K562 (cell line): Measurements from ENCODE around the gene MDP1. TPM values are rescaled to one million over a fixed set of nuclear protein-coding genes. Genes with fewer than 3 reads are reported as not detected.

Experiments used
- ATAC-seq: fragments of 200-7000 bp; cut with Tn5 transposase; 3 replicates; pipeline ENCODE4 v1.9.1; 2020; ENCODE audit warnings: moderate library complexity
- BruUV-seq: library from RNA; stranded (reverse); fragments of 400-500 nt; replicated peaks from 2 replicates; lab custom pipeline; 2021; lab: Mats Ljungman, UMichigan
- CTCF ChIA-PET: fragments of 300-600 bp; formaldehyde crosslinking; extraction: SDS; loops from one replicate; lab custom pipeline; 2021; ENCODE audit warnings: low intra/inter-chr PET ratio; lab: Yijun Ruan, JAX
- POLR2A ChIA-PET: fragments of 300-600, 350-650 bp; sonication (Branson Sonifier 250); formaldehyde crosslinking; extraction: SDS; loops from one replicate; lab custom pipeline; 2021; ENCODE audit warnings: antibody characterized with exemption, inconsistent platforms; lab: Yijun Ruan, JAX
- DNase-seq, 4 experiments: peaks; one replicate each; pipeline versions ENCODE4 v3.0.0 to v3.0.0-alpha.2; 2011 to 2018; ENCODE audit warnings: low spot score in 3 of 4, mixed read lengths in 3 of 4; ENCODE audit errors: extremely low read depth in 1 of 4
- FAIRE-seq: peaks from 2 replicates; lab custom pipeline; 2011; peaks lifted over from hg19 to GRCh38; lab: Jason Lieb, UNC
- H2AFZ ChIP-seq: 2 replicates; pipeline ENCODE4 v1.6.0; 2011; ENCODE audit warnings: low read depth, low read length, control low read depth, inconsistent platforms
- H3K27ac ChIP-seq: fragments of 200-600 bp; 3 replicates; pipeline ENCODE4 v1.8.0; 2011; ENCODE audit warnings: low read depth, mild to moderate bottlenecking, control low read depth, inconsistent platforms, low read length, moderate library complexity, mixed read lengths; ENCODE audit errors: extremely low read depth
- H3K27me3 ChIP-seq, 2 experiments: fragments of 300-600 bp in 1 of 2; 2 replicates in 1 of 2; 3 replicates in 1 of 2; pipeline versions ENCODE4 v1.6.0 to v1.8.0; 2011; ENCODE audit warnings: inconsistent platforms in 2 of 2, low read length in 2 of 2, mild to moderate bottlenecking in 1 of 2, mixed read lengths in 1 of 2, moderate library complexity in 1 of 2; ENCODE audit not compliant: control insufficient read depth in 2 of 2, insufficient read depth in 2 of 2
- H3K36me3 ChIP-seq: fragments of 300-600 bp; 3 replicates; pipeline ENCODE4 v1.8.0; 2011; ENCODE audit warnings: mild to moderate bottlenecking, low read length, inconsistent platforms; ENCODE audit not compliant: control insufficient read depth, insufficient read depth
- H3K4me1 ChIP-seq, 2 experiments: fragments of 200-600 bp in 1 of 2; replicated peaks in 1 of 2; 2 replicates in 1 of 2; 3 replicates in 1 of 2; pipeline versions ENCODE4 v1.5.1 to v1.8.0; 2011; ENCODE audit warnings: inconsistent platforms in 2 of 2, low read length in 2 of 2, mild to moderate bottlenecking in 1 of 2, mixed read lengths in 1 of 2, moderate library complexity in 1 of 2; ENCODE audit not compliant: control insufficient read depth in 2 of 2, insufficient read depth in 2 of 2
- H3K4me2 ChIP-seq: 2 replicates; pipeline ENCODE4 v1.6.1; 2011; ENCODE audit warnings: low read length, control low read depth, inconsistent platforms, mixed read lengths; ENCODE audit not compliant: insufficient read depth
- H3K4me3 ChIP-seq: fragments of 200-600 bp; sonication (generic), shearing (Covaris generic); 2 replicates; pipeline ENCODE4 v1.5.1; 2016; ENCODE audit warnings: control low read depth, inconsistent platforms
- H3K79me2 ChIP-seq: fragments of 200-600 bp; 3 replicates; pipeline ENCODE4 v1.8.0; 2011; ENCODE audit warnings: low read length, inconsistent platforms; ENCODE audit not compliant: control insufficient read depth, insufficient read depth
- H3K9ac ChIP-seq, 2 experiments: 2 replicates each; pipeline versions ENCODE4 v1.6.0 to v1.6.1; 2011; ENCODE audit warnings: low read depth in 2 of 2, low read length in 2 of 2, control low read depth in 1 of 2, inconsistent platforms in 1 of 2, mild to moderate bottlenecking in 1 of 2, mixed read lengths in 1 of 2; ENCODE audit not compliant: insufficient read depth in 1 of 2
- H3K9me1 ChIP-seq: one replicate; pipeline ENCODE4 v1.6.0; 2011; ENCODE audit warnings: inconsistent platforms, mild to moderate bottlenecking, low read length, moderate library complexity; ENCODE audit not compliant: control insufficient read depth, insufficient read depth
- H3K9me3 ChIP-seq: replicated peaks from 2 replicates; pipeline ENCODE4 v1.5.1; 2011; ENCODE audit warnings: low read depth, low read length, inconsistent platforms; ENCODE audit not compliant: control insufficient read depth, insufficient read depth
- H4K20me1 ChIP-seq: replicated peaks from 2 replicates; pipeline ENCODE4 v1.6.1; 2011; ENCODE audit warnings: low read length, inconsistent platforms, mixed read lengths; ENCODE audit not compliant: control insufficient read depth, insufficient read depth
- C11orf30 ChIP-seq: fragments of 450-650 bp; IDR thresholded peaks from 2 replicates; pipeline ENCODE4 v1.6.1; 2016; ENCODE audit warnings: low read depth, mild to moderate bottlenecking
- CBX3 ChIP-seq, 2 experiments: IDR thresholded peaks; 1 replicate in 1 of 2; 2 replicates in 1 of 2; pipeline ENCODE4 v1.6.1; 2012; ENCODE audit warnings: inconsistent platforms in 2 of 2, low read length in 2 of 2, borderline replicate concordance in 1 of 2, control low read depth in 1 of 2
- ELF4 ChIP-seq: fragments of 450-650 bp; formaldehyde crosslinking; IDR thresholded peaks from 2 replicates; pipeline ENCODE4 v1.4.0; 2022; ENCODE audit warnings: missing genetic modification characterization
- FOXJ3 ChIP-seq: sonication (generic); formaldehyde crosslinking; IDR thresholded peaks from 2 replicates; pipeline ENCODE4 v1.4.0; 2020; ENCODE audit warnings: mild to moderate bottlenecking, missing genetic modification reagents
- FOXK2 ChIP-seq, 2 experiments: fragments of 450-650 bp; IDR thresholded peaks in 1 of 2; conservative IDR thresholded peaks in 1 of 2; 2 replicates each; pipeline ENCODE4 v1.6.1; 2016; ENCODE audit warnings: low read depth in 2 of 2, mild to moderate bottlenecking in 1 of 2
- MXI1 ChIP-seq: IDR thresholded peaks from 2 replicates; pipeline ENCODE4 v1.6.1; 2011; ENCODE audit warnings: low read depth, mild to moderate bottlenecking, improper control_type of control experiment, low read length
- NBN ChIP-seq: fragments of 450-650 bp; IDR thresholded peaks from 2 replicates; pipeline ENCODE4 v1.6.1; 2016; ENCODE audit warnings: low read depth, mild to moderate bottlenecking
- NCOA1 ChIP-seq: fragments of 450-650 bp; IDR thresholded peaks from 2 replicates; pipeline ENCODE4 v1.6.1; 2016; ENCODE audit warnings: low read depth
- RFX1 ChIP-seq: fragments of 450-650 bp; IDR thresholded peaks from 2 replicates; pipeline ENCODE4 v1.6.1; 2016; ENCODE audit warnings: mild to moderate bottlenecking, moderate library complexity
- SMARCB1 ChIP-seq: IDR thresholded peaks from 2 replicates; pipeline ENCODE4 v1.6.1; 2011; ENCODE audit warnings: improper control_type of control experiment, low read depth; ENCODE audit not compliant: insufficient read length
- STAG1 ChIP-seq: sonication (generic); formaldehyde crosslinking; IDR thresholded peaks from 2 replicates; pipeline ENCODE4 v1.5.0; 2020; ENCODE audit warnings: missing genetic modification reagents, borderline replicate concordance
- TCF7 ChIP-seq: sonication (generic); IDR thresholded peaks from 2 replicates; pipeline ENCODE4 v1.6.1; 2016; ENCODE audit warnings: antibody characterized with exemption, borderline replicate concordance
- ZNF134 ChIP-seq: fragments of 250-450 bp; sonication (Bioruptor Pico); conservative IDR thresholded peaks from 2 replicates; pipeline ENCODE4 v1.4.0; 2020
- WGBS: fragments of 100-300 bp; shearing (Covaris generic); methylation state at CpG from one replicate; pipeline ENCODE4 v1.1.6; 2016; ENCODE audit warnings: low coverage, mixed read lengths; ENCODE audit not compliant: insufficient coverage; ENCODE audit errors: missing lambda C conversion rate; 5-methylcytosine and 5-hydroxymethylcytosine counted together
- in situ Hi-C: fragments of 300-500 bp; cut with MboI; formaldehyde crosslinking; loops from 4 replicates; pipeline ENCODE4 v1.15.0; 2018; ENCODE audit warnings: inconsistent platforms, mixed read lengths
- intact Hi-C: fragments of 100-400 bp; cut with micrococcal nuclease; formaldehyde crosslinking; loops from 2 replicates; pipeline ENCODE4 v1.14.2; 2022
- polyA plus RNA-seq, 8 experiments: library from polyadenylated mRNA; depleted of rRNA in 4 of 8; stranded (reverse) in 5 of 8; unstranded in 3 of 8; fragments of >200 nt; fragmentation: Nextera tagmentation in 2 of 8; fragmentation: Illumina TruSeq in 1 of 8; extraction: Ambion mirVana in 2 of 8; extraction: Trizol in 1 of 8; gene quantifications; 2 replicates each; pipeline versions ENCODE4 v1.2.1 to v1.2.3, GENCODE V29; 2011 to 2014; ENCODE audit warnings: inconsistent platforms in 1 of 8, missing spikeins in 1 of 8
- total RNA-seq, 7 experiments: library from RNA; depleted of rRNA in 6 of 7; stranded (reverse); fragments of >200 nt in 6 of 7; fragmentation: Illumina TruSeq in 2 of 7; extraction: Trizol in 2 of 7; gene quantifications; 2 replicates each; pipeline versions ENCODE4 v1.2.1 to v1.2.3, GENCODE V29; 2011 to 2021; ENCODE audit warnings: low replicate concordance in 1 of 7
- TF ChIP-seq, protein P1 (sequence below): fragments of 450-650 bp; formaldehyde crosslinking; IDR thresholded peaks from 2 replicates; pipeline ENCODE4 v1.4.0; 2020; ENCODE audit warnings: mild to moderate bottlenecking
- TF ChIP-seq, protein P2 (sequence below): conservative IDR thresholded peaks from 2 replicates; pipeline ENCODE4 v1.6.1; 2011; ENCODE audit warnings: low read depth, mild to moderate bottlenecking, low read length; ENCODE audit not compliant: control insufficient read depth
- TF ChIP-seq, protein P3 (sequence below): sonication (generic); formaldehyde crosslinking; IDR thresholded peaks from 2 replicates; pipeline ENCODE4 v1.8.0; 2022; ENCODE audit warnings: mild to moderate bottlenecking, low read depth, missing genetic modification reagents
- TF ChIP-seq, protein P4 (sequence below): fragments of 450-650 bp; IDR thresholded peaks from 2 replicates; pipeline ENCODE4 v1.6.1; 2017; ENCODE audit warnings: antibody characterized with exemption

The MDP1 gene
- total and polyA plus RNA-seq, 9 of the 15 experiments (the other 6 are each of a cell fraction or from before 2014, with no cell fraction given) = 2.7 to 29.6 (median 11.0) TPM

DNA sequence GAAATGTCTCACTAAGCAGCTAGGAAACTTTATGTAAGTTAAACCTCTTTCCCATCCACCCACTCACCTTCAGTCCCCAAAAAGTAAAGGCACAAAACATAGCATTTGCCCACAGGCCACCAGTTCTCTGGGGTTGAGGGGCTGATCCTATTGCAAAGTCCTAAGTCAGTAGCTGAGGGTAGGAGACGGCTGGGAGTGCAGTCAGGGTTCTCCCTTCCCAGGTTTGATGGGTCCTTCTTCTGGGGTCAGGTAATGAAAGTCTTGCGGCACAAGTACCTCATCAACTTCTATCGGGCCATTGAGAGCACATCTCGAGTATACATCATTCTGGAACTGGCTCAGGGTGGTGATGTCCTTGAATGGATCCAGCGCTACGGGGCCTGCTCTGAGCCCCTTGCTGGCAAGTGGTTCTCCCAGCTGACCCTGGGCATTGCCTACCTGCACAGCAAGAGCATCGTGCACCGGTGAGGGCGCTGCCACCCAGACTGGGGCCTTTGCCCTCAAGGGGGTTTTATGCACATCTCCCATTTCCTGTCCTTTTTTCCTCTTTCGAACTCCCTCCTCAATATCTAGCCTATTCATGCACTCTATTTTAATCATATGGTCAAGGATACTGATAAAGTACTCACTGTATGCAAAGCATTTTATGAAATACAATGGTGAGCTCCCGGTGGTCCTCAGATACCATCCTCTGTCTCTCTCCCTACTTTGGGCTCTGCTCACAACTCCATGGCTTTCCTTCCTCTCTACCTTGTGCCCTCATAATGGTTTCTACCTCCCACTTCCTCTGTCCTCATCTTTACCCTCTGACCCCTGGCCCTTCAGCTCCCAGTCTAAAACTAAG is 9.4 kb downstream of the MDP1 start:
- Histone ChIP-seq H2AFZ (no peak overlapping the region), H3K9me1 (no peaks in the 10 kb centered on the region), H3K79me2 (0 out of 3 replicates have a peak, but pooled peaks cover 3% of the 10 kb centered on the region), H3K9me3 (no peaks in the 10 kb centered on the region), H3K36me3 (peaks cover 62% of the 10 kb centered on the region; the same call in 2 of the 3 replicates), H3K4me1 (peaks cover 8 to 13% of the 10 kb centered on the region in 2 experiments; a peak in 4 of 5 replicates), H3K9ac (no peak overlapping the region), H3K27ac (no peak overlapping the region), H3K27me3 (no peaks in the 10 kb centered on the region), H3K4me3 (no peak overlapping the region), H4K20me1 (no peaks in the 10 kb centered on the region; the same call in 1 of the 2 replicates), H3K4me2 (no peak overlapping the region)
- POLR2A ChIA-PET = interaction anchor here (0.8 to 4.0 kb wide), 4 partner anchors 11 to 101 kb away, joined by 3 to 19 read pairs (median 4); partner anchors contain the start of genes CIDEB and TM9SF1
- CTCF ChIA-PET = no interaction called here
- FAIRE-seq (no peak), ATAC-seq (no peak), DNase-seq (no peak)
- intact Hi-C loops (no loop called here), in situ Hi-C loops (no loop called here)
- 98% methylated on average over 10 of the region's 11 CpGs for WGBS
- no TSS peak for BruUV-seq
- no peak for TF ChIP-seq NBN
- no peak for TF ChIP-seq STAG1
- no peak for TF ChIP-seq RFX1
- TF ChIP-seq ZNF134 (CRISPR knock-in tag) = no peak
- TF ChIP-seq, protein P1, sequence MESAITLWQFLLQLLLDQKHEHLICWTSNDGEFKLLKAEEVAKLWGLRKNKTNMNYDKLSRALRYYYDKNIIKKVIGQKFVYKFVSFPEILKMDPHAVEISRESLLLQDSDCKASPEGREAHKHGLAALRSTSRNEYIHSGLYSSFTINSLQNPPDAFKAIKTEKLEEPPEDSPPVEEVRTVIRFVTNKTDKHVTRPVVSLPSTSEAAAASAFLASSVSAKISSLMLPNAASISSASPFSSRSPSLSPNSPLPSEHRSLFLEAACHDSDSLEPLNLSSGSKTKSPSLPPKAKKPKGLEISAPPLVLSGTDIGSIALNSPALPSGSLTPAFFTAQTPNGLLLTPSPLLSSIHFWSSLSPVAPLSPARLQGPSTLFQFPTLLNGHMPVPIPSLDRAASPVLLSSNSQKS (CRISPR knock-in tag) = no peak
- TF ChIP-seq TCF7 = no peak
- TF ChIP-seq FOXK2 (conservative IDR thresholded peaks at IDR 0.05 in 1 of 2, IDR thresholded peaks at IDR 0.05 in 1 of 2; ENCODE audit: low read depth in 2 of 2) = no peak
- TF ChIP-seq, protein P2, sequence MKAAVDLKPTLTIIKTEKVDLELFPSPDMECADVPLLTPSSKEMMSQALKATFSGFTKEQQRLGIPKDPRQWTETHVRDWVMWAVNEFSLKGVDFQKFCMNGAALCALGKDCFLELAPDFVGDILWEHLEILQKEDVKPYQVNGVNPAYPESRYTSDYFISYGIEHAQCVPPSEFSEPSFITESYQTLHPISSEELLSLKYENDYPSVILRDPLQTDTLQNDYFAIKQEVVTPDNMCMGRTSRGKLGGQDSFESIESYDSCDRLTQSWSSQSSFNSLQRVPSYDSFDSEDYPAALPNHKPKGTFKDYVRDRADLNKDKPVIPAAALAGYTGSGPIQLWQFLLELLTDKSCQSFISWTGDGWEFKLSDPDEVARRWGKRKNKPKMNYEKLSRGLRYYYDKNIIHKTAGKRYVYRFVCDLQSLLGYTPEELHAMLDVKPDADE = no peak
- no peak for TF ChIP-seq CBX3 (IDR thresholded peaks at IDR 0.05; ENCODE audit: borderline replicate concordance in 1 of 2, low read length in 2 of 2)
- no peak for TF ChIP-seq MXI1
- no peak for TF ChIP-seq ELF4
- TF ChIP-seq, protein P3, sequence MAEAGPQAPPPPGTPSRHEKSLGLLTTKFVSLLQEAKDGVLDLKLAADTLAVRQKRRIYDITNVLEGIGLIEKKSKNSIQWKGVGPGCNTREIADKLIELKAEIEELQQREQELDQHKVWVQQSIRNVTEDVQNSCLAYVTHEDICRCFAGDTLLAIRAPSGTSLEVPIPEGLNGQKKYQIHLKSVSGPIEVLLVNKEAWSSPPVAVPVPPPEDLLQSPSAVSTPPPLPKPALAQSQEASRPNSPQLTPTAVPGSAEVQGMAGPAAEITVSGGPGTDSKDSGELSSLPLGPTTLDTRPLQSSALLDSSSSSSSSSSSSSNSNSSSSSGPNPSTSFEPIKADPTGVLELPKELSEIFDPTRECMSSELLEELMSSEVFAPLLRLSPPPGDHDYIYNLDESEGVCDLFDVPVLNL = no peak
- no peak for TF ChIP-seq SMARCB1
- TF ChIP-seq C11orf30 = no peak
- TF ChIP-seq FOXJ3 = no peak
- TF ChIP-seq, protein P4, sequence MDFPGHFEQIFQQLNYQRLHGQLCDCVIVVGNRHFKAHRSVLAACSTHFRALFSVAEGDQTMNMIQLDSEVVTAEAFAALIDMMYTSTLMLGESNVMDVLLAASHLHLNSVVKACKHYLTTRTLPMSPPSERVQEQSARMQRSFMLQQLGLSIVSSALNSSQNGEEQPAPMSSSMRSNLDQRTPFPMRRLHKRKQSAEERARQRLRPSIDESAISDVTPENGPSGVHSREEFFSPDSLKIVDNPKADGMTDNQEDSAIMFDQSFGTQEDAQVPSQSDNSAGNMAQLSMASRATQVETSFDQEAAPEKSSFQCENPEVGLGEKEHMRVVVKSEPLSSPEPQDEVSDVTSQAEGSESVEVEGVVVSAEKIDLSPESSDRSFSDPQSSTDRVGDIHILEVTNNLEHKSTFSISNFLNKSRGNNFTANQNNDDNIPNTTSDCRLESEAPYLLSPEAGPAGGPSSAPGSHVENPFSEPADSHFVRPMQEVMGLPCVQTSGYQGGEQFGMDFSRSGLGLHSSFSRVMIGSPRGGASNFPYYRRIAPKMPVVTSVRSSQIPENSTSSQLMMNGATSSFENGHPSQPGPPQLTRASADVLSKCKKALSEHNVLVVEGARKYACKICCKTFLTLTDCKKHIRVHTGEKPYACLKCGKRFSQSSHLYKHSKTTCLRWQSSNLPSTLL = no peak
- TF ChIP-seq NCOA1 = no peak
